ENCODE results near the gene RFT1.

DNA sequence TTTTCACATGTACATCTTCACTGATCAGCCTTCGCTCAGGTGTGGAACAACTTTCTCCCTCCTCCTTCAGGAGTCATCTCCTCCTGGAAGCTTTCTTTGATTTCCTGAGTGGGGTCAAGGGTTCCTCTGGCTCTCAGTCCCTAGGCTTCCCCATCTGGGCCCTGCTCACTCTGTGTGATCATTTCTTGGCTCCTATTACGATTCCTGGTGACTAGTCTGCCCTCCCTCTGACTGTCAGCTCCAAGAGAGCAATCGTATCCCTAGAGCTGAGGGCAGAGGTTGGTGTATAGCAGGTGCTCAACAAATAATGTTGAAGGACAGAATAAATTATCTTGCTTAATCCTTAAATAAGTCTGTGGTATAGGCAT lies 15.5 kb upstream of the RFT1 start:
- no peak for TF ChIP-seq CTCF (IDR thresholded peaks at IDR 0.05; ENCODE audit: borderline replicate concordance, extremely low read depth, low read length, poor library complexity, severe bottlenecking)
- TF ChIP-seq EZH2 (IDR thresholded peaks at IDR 0.05; ENCODE audit: borderline replicate concordance, low read depth, low read length, severe bottlenecking), result no peak

Data from DND-41 (cell line).